Activated naive CD4-positive, alpha-beta T cell treated with anti-CD3 and anti-CD28 coated beads for 36 hours (primary cell): ENCODE results near the gene KCTD16. TPM values are rescaled to one million over a fixed set of nuclear protein-coding genes. Genes with fewer than 3 reads are reported as not detected.

Source experiments
- CTCF ChIA-PET: fragments of 350-600 bp; sonication (Branson Sonifier 250); formaldehyde crosslinking; loops from one replicate; lab custom pipeline; 2021; ENCODE audit warnings: antibody characterized with exemption; lab: Charles Lee
- DNase-seq: peaks from one replicate; pipeline ENCODE4 v3.0.0-alpha.2; 2020
- H3K27ac Mint-ChIP-seq: one replicate; pipeline ENCODE4 v1.8.0; 2021; ENCODE audit warnings: mild to moderate bottlenecking, mixed read lengths
- H3K27me3 Mint-ChIP-seq: one replicate; pipeline ENCODE4 v1.8.0; 2021; ENCODE audit warnings: low read depth, mixed read lengths
- H3K36me3 Mint-ChIP-seq: one replicate; pipeline ENCODE4 v1.8.0; 2021; ENCODE audit warnings: low read depth, mixed read lengths
- H3K4me1 Mint-ChIP-seq: one replicate; pipeline ENCODE4 v1.8.0; 2021; ENCODE audit warnings: low read depth, mixed read lengths
- H3K4me3 Mint-ChIP-seq: one replicate; pipeline ENCODE4 v1.8.0; 2021; ENCODE audit warnings: mild to moderate bottlenecking, moderate library complexity, mixed read lengths
- H3K9me3 Mint-ChIP-seq: one replicate; pipeline ENCODE4 v1.8.0; 2021; ENCODE audit warnings: mixed read lengths
- intact Hi-C: fragments of 100-400 bp; cut with micrococcal nuclease; formaldehyde crosslinking; loops from one replicate; pipeline ENCODE4 v1.15.1; 2023
- total RNA-seq, 2 experiments: library from RNA; stranded (reverse); gene quantifications; one replicate each; pipeline ENCODE4 v1.2.3, GENCODE V29; 2021

Gene KCTD16
- total RNA-seq, 2 experiments from 2014 or later: 0.27 to 0.29 TPM

DNA sequence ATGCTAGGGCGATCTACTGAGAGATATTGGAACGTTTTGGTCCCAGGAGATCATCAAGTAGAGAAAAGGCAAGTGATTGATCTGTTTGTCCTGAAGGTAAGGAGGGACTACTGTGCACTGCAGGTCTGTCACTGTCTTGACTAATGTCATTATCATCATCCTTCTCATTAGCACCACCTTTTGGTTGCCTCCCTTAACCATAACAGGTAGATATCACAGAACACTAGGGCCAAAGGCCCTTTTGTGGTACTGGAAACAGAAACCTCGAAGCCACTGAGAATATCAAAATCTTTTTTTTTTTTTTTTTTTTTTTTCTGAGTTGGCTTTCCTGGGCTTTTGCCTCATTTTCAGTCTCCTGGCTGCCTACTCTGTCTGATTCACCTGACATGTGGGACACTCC is 134.0 kb downstream of the KCTD16 start:
- H3K27ac Mint-ChIP-seq: no peak overlapping the region

DNA sequence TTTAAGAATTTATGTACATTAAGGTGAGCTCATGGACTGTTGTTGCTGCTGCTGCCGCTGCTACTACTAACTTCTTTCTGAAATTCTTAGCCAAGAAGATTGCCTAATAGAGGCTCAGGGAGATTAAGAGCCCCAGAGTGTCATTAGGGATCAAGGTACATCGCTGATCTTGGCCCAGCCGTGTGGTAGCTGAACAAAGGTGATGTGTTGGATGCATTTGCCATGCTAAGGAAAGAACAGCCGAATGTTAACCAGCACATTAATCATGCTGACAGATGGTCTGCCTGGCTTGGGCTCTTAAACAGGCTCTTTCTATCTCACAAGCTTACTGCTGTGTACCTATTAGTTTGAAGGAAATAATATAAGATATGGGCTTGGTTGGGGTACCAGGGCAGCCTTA is 137.1 kb downstream of the KCTD16 start:
- intact Hi-C loops: no loop called here
- H3K27me3 Mint-ChIP-seq: peaks cover 9% of the 10 kb centered on the region
- H3K4me3 Mint-ChIP-seq: no peak overlapping the region
- H3K9me3 Mint-ChIP-seq: no peaks in the 10 kb centered on the region
- H3K4me1 Mint-ChIP-seq: no peaks in the 10 kb centered on the region
- CTCF ChIA-PET: no interaction called here
- H3K36me3 Mint-ChIP-seq: no peaks in the 10 kb centered on the region
- no peak for DNase-seq
- no peak overlapping the region for H3K27ac Mint-ChIP-seq

More for the DNA sequence above, 134.0 kb downstream of the KCTD16 start:
- no peak for DNase-seq
- intact Hi-C loops: no loop called here
- peaks cover 12% of the 10 kb centered on the region for H3K27me3 Mint-ChIP-seq
- no peak overlapping the region for H3K4me3 Mint-ChIP-seq
- H3K36me3 Mint-ChIP-seq: no peaks in the 10 kb centered on the region
- no peaks in the 10 kb centered on the region for H3K9me3 Mint-ChIP-seq
- no peaks in the 10 kb centered on the region for H3K4me1 Mint-ChIP-seq
- CTCF ChIA-PET: no interaction called here

DNA sequence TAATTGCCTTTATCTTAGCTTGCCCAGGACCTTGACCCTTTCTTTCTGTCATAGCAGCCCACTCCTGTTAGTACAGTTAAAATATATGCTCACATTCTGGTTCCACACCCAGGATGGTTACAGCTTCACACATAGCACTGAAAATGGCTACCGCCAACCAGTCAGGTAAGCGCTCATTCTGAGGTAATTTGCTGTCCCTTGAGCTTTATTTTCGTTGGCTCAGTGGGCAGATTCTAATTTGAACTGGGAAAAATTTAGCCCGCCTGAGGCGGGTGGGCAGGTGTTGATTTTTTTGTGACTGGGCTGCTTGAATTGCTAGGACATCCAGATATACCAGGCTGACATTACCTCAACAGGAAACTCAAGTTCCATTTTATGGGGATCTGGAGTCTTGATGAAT is 137.5 kb downstream of the KCTD16 start:
- Mint-ChIP-seq H3K9me3 (no peaks in the 10 kb centered on the region), H3K4me1 (no peaks in the 10 kb centered on the region), H3K4me3 (no peak overlapping the region), H3K27ac (no peak overlapping the region), H3K27me3 (peaks cover 9% of the 10 kb centered on the region), H3K36me3 (no peaks in the 10 kb centered on the region)
- intact Hi-C loops: no loop called here
- DNase-seq: no peak
- CTCF ChIA-PET: no interaction called here

DNA sequence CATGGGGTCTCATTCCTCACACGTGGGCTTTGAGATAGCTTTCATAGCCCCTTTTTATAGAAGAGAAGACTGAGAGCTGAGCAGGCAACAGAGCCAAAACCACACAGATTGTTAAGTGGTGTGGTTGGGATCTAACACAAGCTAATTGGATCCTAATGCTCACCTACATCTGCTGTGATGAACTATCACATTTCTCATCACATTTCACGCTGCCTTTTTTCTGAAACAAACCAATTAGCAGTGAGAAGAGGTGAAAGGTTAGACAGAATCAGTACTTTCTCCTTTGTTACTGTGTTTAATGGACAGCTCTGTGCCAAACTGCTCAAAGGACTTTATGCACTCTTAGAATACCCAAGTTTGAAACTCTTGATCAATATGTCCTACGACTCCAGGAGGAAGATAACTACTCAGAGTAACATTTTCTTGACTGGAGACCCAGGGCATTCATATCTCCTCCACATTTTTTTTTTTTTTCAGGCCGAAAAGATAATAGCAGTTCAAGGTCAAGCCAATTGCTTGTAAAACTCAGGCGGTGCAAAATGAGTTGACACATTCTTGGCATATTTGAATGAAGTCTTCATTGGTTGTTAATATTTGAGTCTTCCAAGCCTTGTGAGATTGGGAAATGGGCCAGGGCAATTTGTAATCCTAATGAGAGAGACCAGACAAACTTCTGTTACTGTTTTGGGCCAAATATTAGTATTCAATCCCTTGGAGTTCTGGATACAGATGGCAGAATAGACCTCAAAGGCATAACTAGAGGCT is 138.4 kb downstream of the KCTD16 start:
- H3K36me3 Mint-ChIP-seq: no peaks in the 10 kb centered on the region
- no peaks in the 10 kb centered on the region for H3K9me3 Mint-ChIP-seq
- CTCF ChIA-PET: interaction anchor here (0.6 kb wide), 1 partner anchor 12 kb away, joined by 7 read pairs; no protein-coding TSS in a partner anchor
- intact Hi-C loops: no loop called here
- peaks cover 9% of the 10 kb centered on the region for H3K27me3 Mint-ChIP-seq
- no peak for DNase-seq
- no peak overlapping the region for H3K4me3 Mint-ChIP-seq
- no peak overlapping the region for H3K27ac Mint-ChIP-seq
- H3K4me1 Mint-ChIP-seq: no peaks in the 10 kb centered on the region

DNA sequence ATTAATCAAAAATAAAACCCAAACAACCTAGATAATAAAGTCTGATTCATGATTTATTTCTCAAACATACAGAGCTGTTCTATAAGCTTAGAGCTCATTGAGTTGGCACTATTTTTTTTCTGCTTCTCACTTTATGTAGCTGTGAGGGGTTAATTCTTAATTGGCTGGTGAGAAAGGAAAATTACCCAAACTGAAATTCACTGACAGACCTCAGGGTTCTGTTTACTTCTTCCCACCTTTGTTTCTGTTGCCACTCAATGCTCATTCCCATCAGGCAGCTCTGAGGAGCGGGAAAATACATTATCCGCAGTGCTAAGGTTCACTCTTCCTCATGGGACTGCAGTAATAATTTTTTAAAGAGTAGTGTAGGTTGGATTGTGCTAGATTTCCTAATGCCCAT is 139.9 kb downstream of the KCTD16 start:
- Mint-ChIP-seq H3K4me3 (no peak overlapping the region), H3K27ac (no peak overlapping the region), H3K27me3 (no peaks in the 10 kb centered on the region), H3K4me1 (no peaks in the 10 kb centered on the region), H3K9me3 (no peaks in the 10 kb centered on the region), H3K36me3 (no peaks in the 10 kb centered on the region)
- DNase-seq: no peak
- intact Hi-C loops: no loop called here
- CTCF ChIA-PET: no interaction called here

DNA sequence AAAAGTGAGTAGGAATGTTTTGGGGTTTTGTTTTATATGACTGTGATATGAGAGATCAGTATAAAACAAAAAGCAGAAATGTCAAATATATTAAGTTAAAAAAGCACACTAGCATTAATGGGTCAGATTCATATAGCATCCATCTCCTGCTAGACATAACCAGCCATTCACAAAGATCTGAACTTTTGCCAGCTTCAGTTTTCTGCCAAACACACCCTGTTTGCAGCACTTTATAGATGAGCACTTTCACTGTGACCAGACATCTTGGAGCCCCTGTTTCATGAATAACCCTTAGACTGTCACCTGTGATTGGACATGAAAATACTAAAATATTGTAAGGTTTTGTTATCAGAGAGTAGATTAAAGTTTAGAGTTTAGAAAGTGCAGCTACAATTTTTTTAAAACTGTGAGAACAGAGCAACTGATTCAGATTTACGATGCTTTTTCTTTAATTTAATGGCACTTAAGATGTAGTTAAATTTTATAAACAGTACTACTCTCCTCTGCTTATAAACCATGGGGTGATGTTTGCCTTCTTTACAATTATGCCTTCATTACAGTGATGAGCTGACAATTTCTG is 142.6 kb downstream of the KCTD16 start:
- Mint-ChIP-seq H3K36me3 (no peaks in the 10 kb centered on the region), H3K27me3 (peaks cover 3% of the 10 kb centered on the region), H3K4me3 (no peak overlapping the region), H3K27ac (no peak overlapping the region), H3K9me3 (no peaks in the 10 kb centered on the region), H3K4me1 (no peaks in the 10 kb centered on the region)
- CTCF ChIA-PET: interaction anchor here (0.6 kb wide), 1 partner anchor 190 kb away, joined by 3 read pairs; no protein-coding TSS in a partner anchor
- DNase-seq: no peak
- intact Hi-C loops: no loop called here

DNA sequence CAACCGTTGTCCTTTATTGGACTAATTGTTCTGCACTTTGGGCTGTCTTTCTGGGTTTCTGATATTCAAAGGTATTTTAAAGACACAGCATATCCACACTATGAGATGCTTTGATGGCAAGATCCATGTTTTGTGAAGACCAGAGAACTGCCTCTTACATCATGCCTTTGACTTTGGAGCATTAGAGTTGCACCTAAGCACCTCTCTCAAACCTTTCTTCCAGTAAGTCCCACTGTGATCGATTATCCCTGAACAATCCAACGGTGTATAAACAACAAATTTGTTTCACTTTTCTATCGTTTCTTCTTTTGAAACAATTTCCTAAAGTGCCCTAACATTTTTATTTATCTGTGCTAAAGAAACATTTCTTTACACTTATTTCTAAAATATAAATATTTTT is 144.4 kb downstream of the KCTD16 start:
- Mint-ChIP-seq H3K4me3 (no peak overlapping the region), H3K4me1 (no peaks in the 10 kb centered on the region), H3K27me3 (peaks cover 3% of the 10 kb centered on the region), H3K36me3 (no peaks in the 10 kb centered on the region), H3K9me3 (no peaks in the 10 kb centered on the region), H3K27ac (no peak overlapping the region)
- CTCF ChIA-PET: no interaction called here
- intact Hi-C loops: no loop called here
- no peak for DNase-seq

DNA sequence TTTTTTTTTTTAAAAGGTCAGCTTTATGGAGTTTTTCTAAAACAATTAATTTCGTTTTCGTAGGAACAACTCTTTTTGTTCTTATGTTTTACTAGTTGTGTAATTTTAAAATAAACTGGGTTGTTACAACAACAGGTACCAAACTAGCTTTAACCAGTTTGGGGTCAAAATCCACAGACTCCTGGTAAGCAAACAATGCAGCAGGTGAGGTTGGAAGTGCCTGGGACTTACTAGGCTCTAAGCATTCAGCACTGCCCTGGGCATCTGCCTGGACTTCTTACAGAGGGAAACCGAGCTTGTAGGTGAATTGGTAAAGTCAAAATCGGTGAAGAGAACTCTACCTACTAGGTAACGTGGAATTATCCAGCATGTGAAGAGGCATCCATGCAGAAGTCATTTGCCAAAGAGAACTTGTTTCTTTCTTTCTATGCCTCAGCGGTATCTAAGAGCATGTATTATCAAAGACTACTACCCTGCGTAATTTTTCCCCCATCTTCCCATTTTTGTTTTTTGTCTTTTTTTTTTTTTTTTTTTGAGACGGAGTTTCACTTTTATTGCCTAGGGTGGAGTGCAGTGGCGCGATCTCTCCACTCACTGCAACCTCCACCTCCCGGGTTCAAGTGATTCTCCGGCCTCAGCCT is 145.4 kb downstream of the KCTD16 start:
- no peak overlapping the region for H3K27ac Mint-ChIP-seq
- intact Hi-C loops: no loop called here
- H3K27me3 Mint-ChIP-seq: peaks cover 3% of the 10 kb centered on the region
- no peak overlapping the region for H3K4me3 Mint-ChIP-seq
- CTCF ChIA-PET: no interaction called here
- H3K4me1 Mint-ChIP-seq: no peaks in the 10 kb centered on the region
- H3K36me3 Mint-ChIP-seq: no peaks in the 10 kb centered on the region
- DNase-seq: no peak
- H3K9me3 Mint-ChIP-seq: no peaks in the 10 kb centered on the region

DNA sequence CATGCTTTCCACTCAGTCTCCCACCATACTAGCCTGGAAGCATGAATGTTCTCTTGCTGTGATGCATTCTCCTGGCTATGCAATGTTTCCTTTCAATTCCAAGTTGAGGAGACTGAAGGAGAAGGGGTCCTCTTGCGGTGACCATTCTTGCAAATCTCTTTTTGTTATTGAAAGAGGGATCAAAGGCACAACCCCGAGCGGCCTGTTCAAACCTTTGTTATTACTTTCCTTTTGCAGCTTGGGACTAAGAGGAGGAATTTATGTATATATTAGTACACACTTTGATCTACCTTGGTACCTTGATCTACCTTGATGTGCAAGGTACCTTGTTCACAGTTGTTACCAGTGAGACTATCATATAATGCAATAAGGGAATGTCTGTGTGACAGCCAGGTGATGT is 147.3 kb downstream of the KCTD16 start:
- CTCF ChIA-PET: no interaction called here
- Mint-ChIP-seq H3K4me3 (no peak overlapping the region), H3K27ac (no peak overlapping the region), H3K27me3 (peaks cover 10% of the 10 kb centered on the region), H3K4me1 (no peaks in the 10 kb centered on the region), H3K9me3 (no peaks in the 10 kb centered on the region), H3K36me3 (no peaks in the 10 kb centered on the region)
- DNase-seq: no peak
- intact Hi-C loops: no loop called here

DNA sequence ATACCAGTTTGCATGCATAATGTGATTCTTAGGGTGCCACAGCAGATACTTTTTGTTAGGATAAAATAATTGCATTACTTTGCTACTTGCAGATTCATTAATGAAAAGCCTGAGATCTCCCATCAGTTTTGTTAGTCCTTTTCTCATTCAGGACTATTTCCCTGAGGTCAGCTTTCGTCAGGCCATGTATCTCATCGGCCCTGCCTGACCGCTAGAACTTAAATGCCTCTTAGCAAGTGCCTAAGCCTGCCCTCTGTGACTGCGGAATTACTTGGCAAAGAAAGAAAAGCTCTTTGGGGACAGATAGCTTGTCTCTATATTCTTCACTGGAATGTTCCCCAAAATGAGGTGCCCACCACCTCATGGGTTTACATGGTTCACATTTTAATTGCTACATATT is 147.8 kb downstream of the KCTD16 start:
- Mint-ChIP-seq H3K27ac (no peak overlapping the region), H3K4me3 (no peak overlapping the region), H3K36me3 (no peaks in the 10 kb centered on the region), H3K4me1 (no peaks in the 10 kb centered on the region), H3K9me3 (no peaks in the 10 kb centered on the region), H3K27me3 (peaks cover 10% of the 10 kb centered on the region)
- no peak for DNase-seq
- intact Hi-C loops: no loop called here
- CTCF ChIA-PET: no interaction called here

DNA sequence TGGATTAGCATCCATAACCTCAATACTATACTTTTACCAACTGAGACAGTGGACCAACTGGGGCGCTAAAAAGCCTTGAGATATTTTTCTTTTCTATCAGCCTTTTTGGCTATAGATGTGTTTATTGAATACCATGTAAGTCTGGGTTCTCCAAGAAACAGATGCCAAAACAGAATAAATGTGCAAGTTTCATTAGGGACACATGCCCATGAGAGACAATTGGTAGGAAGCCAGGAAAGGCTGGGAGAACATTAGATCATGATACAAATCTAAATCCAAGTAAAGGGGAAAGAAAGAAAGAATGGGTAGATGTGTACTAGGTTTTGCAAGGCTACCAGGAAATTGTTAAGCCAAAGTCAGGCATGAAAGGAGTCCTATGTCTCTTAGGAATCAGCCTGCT is 152.5 kb downstream of the KCTD16 start:
- H3K4me1 Mint-ChIP-seq: no peaks in the 10 kb centered on the region
- H3K27me3 Mint-ChIP-seq: peaks cover 10% of the 10 kb centered on the region
- H3K9me3 Mint-ChIP-seq: no peaks in the 10 kb centered on the region
- no peak overlapping the region for H3K4me3 Mint-ChIP-seq
- no peak overlapping the region for H3K27ac Mint-ChIP-seq
- intact Hi-C loops: no loop called here
- no peaks in the 10 kb centered on the region for H3K36me3 Mint-ChIP-seq
- no peak for DNase-seq
- CTCF ChIA-PET: no interaction called here

DNA sequence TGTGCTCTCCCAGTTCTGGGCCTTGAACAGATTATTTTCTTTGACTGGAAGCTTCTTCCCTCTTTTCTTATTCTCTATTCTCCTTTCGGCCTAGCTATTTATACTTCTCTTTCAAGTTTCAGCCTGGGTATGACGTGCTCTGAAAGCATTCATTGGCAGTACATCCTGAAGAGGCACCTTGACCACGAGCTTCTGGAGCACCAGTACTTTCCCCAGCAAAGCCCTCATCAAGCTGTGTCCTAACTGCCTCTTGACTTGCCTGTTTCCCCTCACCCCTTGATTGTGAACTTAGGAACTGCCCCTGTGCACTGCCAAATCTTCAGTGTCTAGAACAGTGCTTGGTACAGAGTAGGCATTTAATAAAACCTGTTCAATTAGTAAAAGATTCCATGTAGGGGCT is 154.9 kb downstream of the KCTD16 start:
- Mint-ChIP-seq H3K4me1 (no peaks in the 10 kb centered on the region), H3K4me3 (no peak overlapping the region), H3K27ac (no peak overlapping the region), H3K27me3 (peaks cover 10% of the 10 kb centered on the region), H3K9me3 (no peaks in the 10 kb centered on the region), H3K36me3 (no peaks in the 10 kb centered on the region)
- CTCF ChIA-PET: no interaction called here
- intact Hi-C loops: no loop called here
- no peak for DNase-seq

DNA sequence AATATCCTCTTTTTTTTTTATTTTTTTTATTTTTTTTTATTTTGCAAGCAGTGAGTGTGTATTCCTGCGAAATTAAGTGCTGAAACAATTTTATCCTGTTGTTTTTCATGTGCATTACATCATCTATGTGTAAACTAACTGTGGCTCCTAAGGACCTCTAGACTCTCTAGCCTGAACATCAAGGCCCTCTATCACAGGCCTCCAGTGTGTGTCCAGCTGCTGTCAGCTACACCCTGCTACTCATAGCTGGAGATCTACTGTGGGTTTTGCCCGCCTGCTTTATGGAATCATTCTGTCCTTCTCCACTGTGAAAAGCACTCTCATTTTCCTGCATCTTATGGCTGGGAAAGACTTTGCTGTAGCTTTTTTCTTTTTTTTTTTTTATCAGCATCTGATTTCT is 157.8 kb downstream of the KCTD16 start:
- intact Hi-C loops: no loop called here
- H3K27ac Mint-ChIP-seq: no peak overlapping the region
- H3K9me3 Mint-ChIP-seq: peaks cover 1% of the 10 kb centered on the region
- no peaks in the 10 kb centered on the region for H3K36me3 Mint-ChIP-seq
- CTCF ChIA-PET: no interaction called here
- peaks cover 3% of the 10 kb centered on the region for H3K27me3 Mint-ChIP-seq
- H3K4me1 Mint-ChIP-seq: no peaks in the 10 kb centered on the region
- DNase-seq: no peak
- H3K4me3 Mint-ChIP-seq: no peak overlapping the region
